ENCODE data around the gene SYCP1.

Gene SYCP1

DNA sequence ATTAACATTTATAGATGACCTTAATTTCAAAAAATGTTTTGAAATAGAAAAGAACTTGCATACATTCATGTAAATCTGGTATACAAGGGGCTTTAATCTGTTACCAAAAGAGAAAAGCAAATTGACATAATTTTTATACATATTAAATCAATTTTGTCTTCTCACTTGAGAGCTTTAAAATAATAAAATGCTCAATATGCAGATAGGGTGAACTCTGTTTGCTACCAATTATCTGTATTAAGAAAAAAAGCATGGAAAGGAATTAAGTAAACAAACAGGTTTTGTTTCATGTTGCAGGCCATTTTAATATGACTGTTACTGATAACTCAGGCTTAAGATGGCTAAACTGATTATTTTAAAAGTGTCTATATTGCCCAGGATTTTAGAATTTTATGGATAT lies 168.9 kb downstream of the SYCP1 start (continued):
- TF ChIP-seq, protein P1, sequence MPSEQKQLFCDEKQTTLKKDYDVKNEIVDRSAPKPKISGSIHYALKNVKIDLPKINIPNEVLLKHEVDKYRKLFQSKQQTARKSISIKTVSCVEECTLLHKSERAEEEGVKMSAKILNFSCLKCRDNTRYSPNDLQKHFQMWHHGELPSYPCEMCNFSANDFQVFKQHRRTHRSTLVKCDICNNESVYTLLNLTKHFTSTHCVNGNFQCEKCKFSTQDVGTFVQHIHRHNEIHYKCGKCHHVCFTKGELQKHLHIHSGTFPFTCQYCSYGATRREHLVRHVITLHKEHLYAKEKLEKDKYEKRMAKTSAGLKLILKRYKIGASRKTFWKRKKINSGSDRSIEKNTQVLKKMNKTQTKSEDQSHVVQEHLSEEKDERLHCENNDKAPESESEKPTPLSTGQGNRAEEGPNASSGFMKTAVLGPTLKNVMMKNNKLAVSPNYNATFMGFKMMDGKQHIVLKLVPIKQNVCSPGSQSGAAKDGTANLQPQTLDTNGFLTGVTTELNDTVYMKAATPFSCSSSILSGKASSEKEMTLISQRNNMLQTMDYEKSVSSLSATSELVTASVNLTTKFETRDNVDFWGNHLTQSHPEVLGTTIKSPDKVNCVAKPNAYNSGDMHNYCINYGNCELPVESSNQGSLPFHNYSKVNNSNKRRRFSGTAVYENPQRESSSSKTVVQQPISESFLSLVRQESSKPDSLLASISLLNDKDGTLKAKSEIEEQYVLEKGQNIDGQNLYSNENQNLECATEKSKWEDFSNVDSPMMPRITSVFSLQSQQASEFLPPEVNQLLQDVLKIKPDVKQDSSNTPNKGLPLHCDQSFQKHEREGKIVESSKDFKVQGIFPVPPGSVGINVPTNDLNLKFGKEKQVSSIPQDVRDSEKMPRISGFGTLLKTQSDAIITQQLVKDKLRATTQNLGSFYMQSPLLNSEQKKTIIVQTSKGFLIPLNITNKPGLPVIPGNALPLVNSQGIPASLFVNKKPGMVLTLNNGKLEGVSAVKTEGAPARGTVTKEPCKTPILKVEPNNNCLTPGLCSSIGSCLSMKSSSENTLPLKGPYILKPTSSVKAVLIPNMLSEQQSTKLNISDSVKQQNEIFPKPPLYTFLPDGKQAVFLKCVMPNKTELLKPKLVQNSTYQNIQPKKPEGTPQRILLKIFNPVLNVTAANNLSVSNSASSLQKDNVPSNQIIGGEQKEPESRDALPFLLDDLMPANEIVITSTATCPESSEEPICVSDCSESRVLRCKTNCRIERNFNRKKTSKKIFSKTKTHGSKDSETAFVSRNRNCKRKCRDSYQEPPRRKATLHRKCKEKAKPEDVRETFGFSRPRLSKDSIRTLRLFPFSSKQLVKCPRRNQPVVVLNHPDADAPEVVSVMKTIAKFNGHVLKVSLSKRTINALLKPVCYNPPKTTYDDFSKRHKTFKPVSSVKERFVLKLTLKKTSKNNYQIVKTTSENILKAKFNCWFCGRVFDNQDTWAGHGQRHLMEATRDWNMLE (tag by site-specific recombination; conservative IDR thresholded peaks at IDR 0.05; ENCODE audit: low read depth), result no peak

DNA sequence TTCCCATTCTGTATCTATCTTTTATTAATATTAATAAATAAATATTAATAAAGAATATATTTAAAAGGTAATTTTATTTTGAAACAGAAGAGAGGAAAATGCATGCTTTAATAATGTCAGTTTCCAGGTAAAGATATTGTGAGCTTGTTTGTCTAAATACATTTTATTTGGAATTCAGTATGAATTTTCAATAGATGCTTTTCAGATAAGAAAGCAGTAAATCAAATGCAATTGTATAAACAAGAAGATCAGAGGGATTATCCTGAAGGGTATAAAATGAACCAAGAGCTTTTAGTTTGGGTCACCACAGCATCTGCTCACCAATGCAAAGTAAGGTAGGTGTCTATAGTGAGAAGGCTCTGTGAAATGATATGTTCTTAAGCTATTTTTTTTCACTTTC lies 174.9 kb downstream of the SYCP1 start, which contains the start of gene TSHB:
TSHB (plus strand) TSS at position 301 of the 400 bp plus-strand sequence. CDS start 3,537 bp downstream, outside the sequence.
- Histone ChIP-seq H3K4me3 (ENCODE audit: low read depth, low read length) (no peak within 1 kb of the TSS), H3K36me3 (ENCODE audit: control insufficient read depth in 2 of 2, insufficient read depth in 1 of 2, low read length in 2 of 2) (no peaks in the 10 kb centered on the region), H3K9me3 (ENCODE audit: control insufficient read depth, insufficient read depth, low read depth, low read length) (no peaks in the 10 kb centered on the region), H3K4me1 (ENCODE audit: control insufficient read depth, insufficient read depth, low read length) (no peaks in the 10 kb centered on the region), H3K27ac (ENCODE audit: extremely low read depth, low read depth, low read length) (no peak within 1 kb of the TSS)
- no peak for TF ChIP-seq ZNF140 (tag by site-specific recombination; IDR thresholded peaks at IDR 0.05)
- no peak for TF ChIP-seq HOXA7 (CRISPR knock-in tag; IDR thresholded peaks at IDR 0.05; ENCODE audit: borderline replicate concordance)
- no peak for TF ChIP-seq SETDB1 (IDR thresholded peaks at IDR 0.05; ENCODE audit: insufficient read length, low read length)
- ChIA-PET CTCF (interaction anchor here (1.0 to 1.4 kb wide), 3 partner anchors 8 to 22 kb away, joined by 3 to 4 read pairs (median 3); no protein-coding TSS in a partner anchor), POLR2A (no interaction called here)

DNA sequence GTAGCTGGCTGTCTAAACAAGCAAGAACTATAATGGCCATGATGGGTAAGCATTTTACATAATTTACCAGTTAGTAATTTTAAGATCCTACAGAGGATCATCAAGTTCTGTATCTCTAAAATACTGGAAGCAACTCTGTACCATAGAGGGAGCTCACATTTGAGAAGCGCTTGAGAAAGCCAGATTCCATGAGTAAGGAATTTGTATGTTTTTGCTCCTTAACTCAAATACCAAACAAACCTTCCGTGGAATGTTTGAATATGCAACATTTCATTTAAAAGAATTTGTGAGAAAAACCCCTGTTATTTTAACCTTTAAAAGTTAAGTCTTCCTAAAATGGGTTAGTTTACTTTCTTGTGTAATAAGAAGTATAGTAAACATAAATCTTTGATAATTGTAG lies 176.9 kb downstream of the SYCP1 start:
- TF ChIP-seq SCRT1 (tag by site-specific recombination; IDR thresholded peaks at IDR 0.05; ENCODE audit: borderline replicate concordance) (no peak), ZNF670 (tag by site-specific recombination; IDR thresholded peaks at IDR 0.05; ENCODE audit: low read depth) (no peak), YY2 (tag by site-specific recombination; IDR thresholded peaks at IDR 0.05) (no peak), REPIN1 (tag by site-specific recombination; IDR thresholded peaks at IDR 0.05; ENCODE audit: low read depth) (no peak), ZNF548 (tag by site-specific recombination; IDR thresholded peaks at IDR 0.05) (no peak), PRDM1 (tag by site-specific recombination; IDR thresholded peaks at IDR 0.05) (no peak), ZNF23 (tag by site-specific recombination; IDR thresholded peaks at IDR 0.05; ENCODE audit: borderline replicate concordance) (no peak), ZNF112 (tag by site-specific recombination; IDR thresholded peaks at IDR 0.05) (no peak), OVOL3 (tag by site-specific recombination; IDR thresholded peaks at IDR 0.05) (no peak), SCRT2 (tag by site-specific recombination; IDR thresholded peaks at IDR 0.05) (no peak), ZFP37 (tag by site-specific recombination; IDR thresholded peaks at IDR 0.05) (no peak), ZNF184 (tag by site-specific recombination; IDR thresholded peaks at IDR 0.05) (no peak), MEIS1 (CRISPR knock-in tag; IDR thresholded peaks at IDR 0.05; ENCODE audit: borderline replicate concordance) (no peak), SETDB1 (IDR thresholded peaks at IDR 0.05; ENCODE audit: insufficient read length, low read length) (no peak), ZNF514 (tag by site-specific recombination; IDR thresholded peaks at IDR 0.05) (no peak)
- H3K4me3 ChIP-seq (ENCODE audit: low read depth, low read length), result no peak overlapping the region
- CTCF ChIA-PET, result interaction anchor here (0.9 to 1.4 kb wide), 2 partner anchors 8 to 21 kb away, joined by 3 to 10 read pairs; no protein-coding TSS in a partner anchor

More for the DNA sequence above, 176.9 kb downstream of the SYCP1 start:
- H3K9me3 ChIP-seq (ENCODE audit: control insufficient read depth, insufficient read depth, low read depth, low read length), result no peaks in the 10 kb centered on the region
- no peaks in the 10 kb centered on the region for H3K36me3 ChIP-seq (ENCODE audit: control insufficient read depth in 2 of 2, insufficient read depth in 1 of 2, low read length in 2 of 2)
- POLR2A ChIA-PET, result no interaction called here
- no peaks in the 10 kb centered on the region for H3K4me1 ChIP-seq (ENCODE audit: control insufficient read depth, insufficient read depth, low read length)
- no peak overlapping the region for H3K27ac ChIP-seq (ENCODE audit: extremely low read depth, low read depth, low read length)
